HepG2 (cell line): ENCODE results near the gene CAMK2G. TPM values are rescaled to one million over a fixed set of nuclear protein-coding genes. Genes with fewer than 3 reads are reported as not detected.

ENCODE experiments used
- ATAC-seq: fragments of 200-7000 bp; cut with Tn5 transposase; 3 replicates; pipeline ENCODE4 v1.9.1; 2020; ENCODE audit warnings: mild to moderate bottlenecking, moderate library complexity
- BruUV-seq: library from RNA; stranded (reverse); fragments of 400-500 nt; replicated peaks from 2 replicates; lab custom pipeline; 2021; lab: Mats Ljungman, UMichigan
- CTCF ChIA-PET: fragments of 300-600 bp; formaldehyde crosslinking; extraction: SDS; loops from one replicate; lab custom pipeline; 2021; ENCODE audit warnings: low total read pairs, inconsistent platforms, low intra/inter-chr PET ratio; lab: Yijun Ruan, JAX
- POLR2A ChIA-PET: fragments of 350-600 bp; sonication (Branson Sonifier 250); formaldehyde crosslinking; loops from one replicate; lab custom pipeline; 2020; ENCODE audit warnings: antibody characterized with exemption, inconsistent platforms; lab: Yijun Ruan, JAX
- DNase-seq: peaks from one replicate; pipeline ENCODE4 v3.0.0-alpha.2; 2015; ENCODE audit warnings: low spot score
- FAIRE-seq: peaks from 3 replicates; lab custom pipeline; 2011; peaks lifted over from hg19 to GRCh38; lab: Jason Lieb, UNC
- H2AFZ ChIP-seq: one replicate; pipeline ENCODE4 v1.6.1; 2011; ENCODE audit warnings: low read length, inconsistent platforms
- H3K27ac ChIP-seq: fragments of 300-600 bp; 3 replicates; pipeline ENCODE4 v1.8.0; 2011; ENCODE audit warnings: mixed run types, mild to moderate bottlenecking, mixed read lengths, low read length, inconsistent platforms; ENCODE audit not compliant: insufficient read depth; ENCODE audit errors: extremely low read length
- H3K27me3 ChIP-seq, 2 experiments: fragments of 200-600 bp in 1 of 2; 2 replicates in 1 of 2; 3 replicates in 1 of 2; pipeline versions ENCODE4 v1.6.0 to v1.8.0; 2011; ENCODE audit warnings: low read length in 2 of 2, mild to moderate bottlenecking in 2 of 2, moderate library complexity in 2 of 2, inconsistent platforms in 1 of 2; ENCODE audit not compliant: insufficient read depth in 2 of 2, control insufficient read depth in 1 of 2
- H3K36me3 ChIP-seq, 2 experiments: fragments of 200-600 bp in 1 of 2; replicated peaks in 1 of 2; 2 replicates in 1 of 2; 3 replicates in 1 of 2; pipeline versions ENCODE4 v1.5.1 to v1.8.0; 2011; ENCODE audit warnings: low read length in 2 of 2, inconsistent platforms in 1 of 2; ENCODE audit not compliant: insufficient read depth in 2 of 2, control insufficient read depth in 1 of 2
- H3K4me1 ChIP-seq: 2 replicates; pipeline ENCODE4 v1.5.1; 2012; ENCODE audit warnings: low read length, inconsistent platforms; ENCODE audit not compliant: insufficient read depth
- H3K4me2 ChIP-seq: 2 replicates; pipeline ENCODE4 v1.6.0; 2011; ENCODE audit warnings: low read depth, low read length, inconsistent platforms
- H3K4me3 ChIP-seq, 3 experiments: fragments of 200-600 bp in 1 of 3; sonication (generic), shearing (Covaris generic) in 1 of 3; replicated peaks in 1 of 3; 2 replicates each; pipeline ENCODE4 v1.5.1; 2011 to 2016; ENCODE audit warnings: low read length in 3 of 3, inconsistent platforms in 2 of 3, low read depth in 2 of 3, mild to moderate bottlenecking in 2 of 3, control low read depth in 1 of 3, mixed read lengths in 1 of 3; ENCODE audit not compliant: insufficient read depth in 1 of 3
- H3K79me2 ChIP-seq: one replicate; pipeline ENCODE4 v1.6.1; 2011; ENCODE audit warnings: low read length, inconsistent platforms; ENCODE audit not compliant: insufficient read depth
- H3K9ac ChIP-seq: 2 replicates; pipeline ENCODE4 v1.6.0; 2011; ENCODE audit warnings: mild to moderate bottlenecking, low read depth, low read length, inconsistent platforms; ENCODE audit not compliant: insufficient read depth
- H3K9me3 ChIP-seq: 2 replicates; pipeline ENCODE4 v1.5.1; 2012; ENCODE audit warnings: mild to moderate bottlenecking, low read length
- H4K20me1 ChIP-seq: 2 replicates; pipeline ENCODE4 v1.6.0; 2011; ENCODE audit warnings: inconsistent platforms, mild to moderate bottlenecking, low read length, moderate library complexity; ENCODE audit not compliant: insufficient read depth
- AFF4 ChIP-seq: sonication (generic); formaldehyde crosslinking; IDR thresholded peaks from 2 replicates; pipeline ENCODE4 v1.4.0; 2020; ENCODE audit warnings: missing genetic modification reagents
- AGO2 ChIP-seq: fragments of 200-400 bp; formaldehyde crosslinking; optimal IDR thresholded peaks from 2 replicates; pipeline ENCODE3; 2017; ENCODE audit warnings: mild to moderate bottlenecking, low read depth, low read length, moderate library complexity
- CREBL2 ChIP-seq: sonication (generic); formaldehyde crosslinking; IDR thresholded peaks from 2 replicates; pipeline ENCODE4 v1.8.1; 2023; ENCODE audit warnings: missing genetic modification reagents, mild to moderate bottlenecking, borderline replicate concordance
- HNF1B ChIP-seq: sonication (generic); formaldehyde crosslinking; IDR thresholded peaks from 2 replicates; pipeline ENCODE4 v1.5.1; 2020; ENCODE audit warnings: mild to moderate bottlenecking, moderate library complexity, missing genetic modification reagents
- HOXA9 ChIP-seq: sonication (generic); formaldehyde crosslinking; IDR thresholded peaks from 2 replicates; pipeline ENCODE4 v1.8.1; 2022; ENCODE audit warnings: missing genetic modification reagents, mild to moderate bottlenecking, moderate library complexity, borderline replicate concordance
- IRF9 ChIP-seq: sonication (generic); formaldehyde crosslinking; IDR thresholded peaks from 2 replicates; pipeline ENCODE4 v1.8.0; 2022; ENCODE audit warnings: missing genetic modification reagents, mild to moderate bottlenecking, borderline replicate concordance
- MZF1 ChIP-seq: sonication (generic); formaldehyde crosslinking; IDR thresholded peaks from 2 replicates; pipeline ENCODE4 v1.8.1; 2023; ENCODE audit warnings: mild to moderate bottlenecking, missing genetic modification reagents, borderline replicate concordance
- NFYC ChIP-seq: IDR thresholded peaks from 2 replicates; pipeline ENCODE4 v1.6.1; 2016; ENCODE audit warnings: missing genetic modification reagents, missing compliant biosample characterization
- NR2C2 ChIP-seq: sonication (generic); formaldehyde crosslinking; IDR thresholded peaks from 2 replicates; pipeline ENCODE4 v1.4.0; 2020; ENCODE audit warnings: missing genetic modification reagents, mild to moderate bottlenecking, moderate library complexity, borderline replicate concordance
- TAF15 ChIP-seq: fragments of 200-400 bp; formaldehyde crosslinking; IDR thresholded peaks from one replicate; pipeline ENCODE4 v1.6.1; 2018; ENCODE audit warnings: mild to moderate bottlenecking, low read depth, low read length; ENCODE audit not compliant: poor library complexity, severe bottlenecking
- ZFP1 ChIP-seq: IDR thresholded peaks from 2 replicates; pipeline ENCODE4 v1.6.1; 2016
- ZNF251 ChIP-seq: sonication (generic); formaldehyde crosslinking; IDR thresholded peaks from 2 replicates; pipeline ENCODE4 v1.9.0; 2021; ENCODE audit warnings: mild to moderate bottlenecking, missing genetic modification reagents
- ZNF639 ChIP-seq: conservative IDR thresholded peaks from 2 replicates; pipeline ENCODE4 v1.6.1; 2018; ENCODE audit warnings: missing genetic modification reagents
- ZNF781 ChIP-seq: sonication (generic); formaldehyde crosslinking; IDR thresholded peaks from 2 replicates; pipeline ENCODE4 v1.5.1; 2020; ENCODE audit warnings: borderline replicate concordance, mild to moderate bottlenecking, missing genetic modification reagents; ENCODE audit errors: not compliant biosample characterization
- ZSCAN25 ChIP-seq: sonication (generic); formaldehyde crosslinking; IDR thresholded peaks from 2 replicates; pipeline ENCODE4 v1.8.0; 2022; ENCODE audit warnings: mild to moderate bottlenecking, missing genetic modification reagents
- WGBS: methylation state at CpG from one replicate; pipeline ENCODE4 v1.1.6; 2017; ENCODE audit warnings: low lambda C conversion rate; 5-methylcytosine and 5-hydroxymethylcytosine counted together
- in situ Hi-C: cut with HindIII; loops from 2 replicates; pipeline ENCODE4 v1.10.0; 2017; ENCODE audit warnings: low pct_unique_long_range_greater_than_20kb; ENCODE audit not compliant: extremely low pct_ligation_motif_present
- intact Hi-C: fragments of 100-400 bp; cut with micrococcal nuclease; formaldehyde crosslinking; loops from one replicate; pipeline ENCODE4 v1.10.0; 2022; ENCODE audit not compliant: unreplicated experiment
- polyA plus RNA-seq, 8 experiments: library from polyadenylated mRNA; depleted of rRNA in 3 of 8; stranded (reverse) in 7 of 8; unstranded in 1 of 8; fragments of >200 nt; fragmentation: Illumina TruSeq in 4 of 8; extraction: Trizol in 4 of 8; gene quantifications; 2 replicates each; pipeline versions ENCODE4 v1.2.1 to v1.2.3, GENCODE V29; 2011 to 2016; ENCODE audit warnings: low read depth in 4 of 8, missing spikeins in 1 of 8, mixed read lengths in 1 of 8; ENCODE audit not compliant: insufficient read depth in 1 of 8
- total RNA-seq, 5 experiments: library from RNA; depleted of rRNA; stranded (reverse); fragments of >200 nt; fragmentation: Illumina TruSeq; extraction: Trizol; gene quantifications; 2 replicates each; pipeline ENCODE4 v1.2.3, GENCODE V29; 2016; ENCODE audit warnings: low read depth in 1 of 5

Gene CAMK2G
- total and polyA plus RNA-seq, 2 of the 13 experiments (the other 11 are each of a cell fraction or from before 2014, with no cell fraction given): 15.9 to 18.8 TPM

GRCh38 chr10:73814896-73815718 is 59.2 kb downstream of the CAMK2G start:
- H3K27ac ChIP-seq: no peak overlapping the region
- peaks cover 7% of the 10 kb centered on the region for H3K4me1 ChIP-seq
- H3K4me3 ChIP-seq: no peak overlapping the region
- no peak for DNase-seq
- CTCF ChIA-PET: no interaction called here
- H3K27me3 ChIP-seq: no peaks in the 10 kb centered on the region; a peak in 1 of 5 replicates
- POLR2A ChIA-PET: interaction anchor here (1.1 kb wide), 1 partner anchor 26 kb away, joined by 3 read pairs; no protein-coding TSS in a partner anchor
- H2AFZ ChIP-seq: no peak overlapping the region
- peaks cover 3% of the 10 kb centered on the region for H3K79me2 ChIP-seq
- no peaks in the 10 kb centered on the region for H3K9me3 ChIP-seq
- peaks cover 0 to 21% of the 10 kb centered on the region in 2 experiments for H3K36me3 ChIP-seq
- no peak overlapping the region for H3K9ac ChIP-seq
- FAIRE-seq: no peak
- 89% methylated on average over 20 of the region's 22 CpGs for WGBS
- in situ Hi-C loops (no loop called here), intact Hi-C loops (no loop called here)
- no peaks in the 10 kb centered on the region for H4K20me1 ChIP-seq
- no peak for ATAC-seq
- H3K4me2 ChIP-seq: no peak overlapping the region
- no TSS peak for BruUV-seq
- TF ChIP-seq IRF9 (CRISPR knock-in tag) (no peak), MZF1 (no peak), HOXA9 (CRISPR knock-in tag) (no peak), NFYC (CRISPR knock-in tag) (no peak), AGO2 (peak; percentile 19), ZNF251 (CRISPR knock-in tag) (no peak), ZNF639 (CRISPR knock-in tag) (no peak), HNF1B (CRISPR knock-in tag) (no peak), ZFP1 (no peak), NR2C2 (CRISPR knock-in tag) (no peak), ZSCAN25 (CRISPR knock-in tag) (no peak), CREBL2 (no peak), AFF4 (CRISPR knock-in tag) (no peak), TAF15 (no peak), ZNF781 (CRISPR knock-in tag) (no peak)
